ENCODE data around the gene MYO1B. TPM values are rescaled to one million over a fixed set of nuclear protein-coding genes. Genes with fewer than 3 reads are reported as not detected.

The MYO1B gene
- polyA plus RNA-seq, 6 donors from 2014 or later: 4.6 to 25.4 (median 13.1) TPM

DNA sequence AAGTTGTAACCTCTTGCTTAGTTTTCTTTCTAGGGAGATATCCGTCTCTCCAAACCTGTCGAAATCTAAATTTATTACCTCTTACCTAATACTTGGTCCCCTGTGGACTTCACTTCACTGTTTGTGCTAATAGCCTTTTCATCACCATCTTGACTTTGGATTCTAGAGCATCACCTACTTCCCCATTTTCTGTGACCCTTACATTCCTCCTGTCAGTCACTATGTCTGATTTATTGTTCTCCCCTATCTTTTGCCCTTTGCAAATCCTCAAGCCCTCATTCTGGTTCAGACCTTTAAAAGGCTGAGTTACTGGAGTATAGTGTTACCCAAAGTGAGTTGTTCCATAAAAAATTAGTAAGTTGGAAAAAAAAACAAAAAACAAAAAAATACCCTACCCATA, 7.5 kb downstream of the MYO1B start:
- ATAC-seq (ENCODE audit: low read depth in 2 of 2): no peak
- Mint-ChIP-seq H3K36me3 (no peaks in the 10 kb centered on the region), H3K4me3 (no peak overlapping the region), H3K27ac (no peak overlapping the region), H3K27me3 (no peaks in the 10 kb centered on the region), H3K9me3 (no peaks in the 10 kb centered on the region), H3K4me1 (peaks cover 11 to 34% (median 27%) of the 10 kb centered on the region in 3 donors)
- no peak for DNase-seq

GRCh38 chr2:191253476-191253875, 8.3 kb downstream of the MYO1B start:
- no peaks in the 10 kb centered on the region for H3K36me3 Mint-ChIP-seq
- ATAC-seq (ENCODE audit: low read depth in 2 of 2) (no peak), DNase-seq (no peak)
- no peaks in the 10 kb centered on the region for H3K9me3 Mint-ChIP-seq
- H3K27ac Mint-ChIP-seq: peak overlapping the region in 2 of 6 donors; percentile 49 to 82
- H3K4me3 Mint-ChIP-seq: no peak overlapping the region
- H3K4me1 Mint-ChIP-seq: peaks cover 11 to 29% (median 26%) of the 10 kb centered on the region in 3 donors
- no peaks in the 10 kb centered on the region for H3K27me3 Mint-ChIP-seq

DNA sequence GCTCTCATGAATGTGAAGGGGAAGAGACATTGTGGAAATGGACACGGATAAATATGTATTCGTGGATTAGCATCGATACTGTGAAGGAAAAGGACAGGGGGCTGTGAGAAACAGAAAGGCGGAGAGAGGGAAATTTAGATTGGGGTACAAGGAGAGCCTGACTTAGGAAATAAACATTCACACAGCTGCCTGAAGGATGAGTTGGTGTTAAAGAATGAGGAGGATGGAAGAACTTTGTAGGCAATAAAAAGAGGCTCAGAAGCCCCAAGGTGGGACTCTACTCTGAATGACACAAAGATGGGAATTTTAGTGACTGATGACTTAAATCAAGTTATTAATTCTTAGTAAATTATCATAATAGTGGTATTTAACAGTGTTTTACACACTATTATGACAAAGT, 10.1 kb downstream of the MYO1B start:
- H3K4me1 Mint-ChIP-seq: peaks cover 11 to 24% (median 19%) of the 10 kb centered on the region in 3 donors
- H3K4me3 Mint-ChIP-seq: no peak overlapping the region
- no peaks in the 10 kb centered on the region for H3K36me3 Mint-ChIP-seq
- no peaks in the 10 kb centered on the region for H3K9me3 Mint-ChIP-seq
- H3K27ac Mint-ChIP-seq: no peak overlapping the region
- DNase-seq (no peak), ATAC-seq (ENCODE audit: low read depth in 2 of 2) (no peak)
- no peaks in the 10 kb centered on the region for H3K27me3 Mint-ChIP-seq

GRCh38 chr2:191255756-191256312, 10.6 kb downstream of the MYO1B start:
- DNase-seq (no peak), ATAC-seq (ENCODE audit: low read depth in 2 of 2) (no peak)
- Mint-ChIP-seq H3K36me3 (no peaks in the 10 kb centered on the region), H3K4me3 (no peak overlapping the region), H3K27me3 (no peaks in the 10 kb centered on the region), H3K27ac (no peak overlapping the region), H3K4me1 (peaks cover 11 to 24% (median 15%) of the 10 kb centered on the region in 3 donors), H3K9me3 (no peaks in the 10 kb centered on the region)

DNA sequence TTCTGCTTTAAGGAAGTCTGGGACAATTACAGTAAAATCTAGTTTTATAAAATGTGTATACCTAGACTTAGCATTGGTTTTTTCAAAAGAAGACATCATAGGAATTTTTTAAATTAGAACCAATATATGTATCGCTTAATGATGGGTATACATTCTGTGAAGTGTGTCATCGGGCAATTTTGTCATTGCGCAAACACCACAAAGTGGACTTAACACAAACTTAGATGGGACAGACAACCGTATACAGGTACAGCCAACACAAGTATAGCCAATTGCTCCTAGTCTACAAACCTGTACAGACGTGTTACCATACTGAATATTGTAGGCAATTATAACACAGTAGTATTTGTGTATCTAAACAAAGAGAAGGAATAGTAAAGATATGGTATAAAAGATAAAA, 12.7 kb downstream of the MYO1B start:
- peak overlapping the region in 1 of 6 donors; percentile 53 for H3K27ac Mint-ChIP-seq
- H3K4me3 Mint-ChIP-seq: no peak overlapping the region
- ATAC-seq (ENCODE audit: low read depth in 2 of 2) (no peak), DNase-seq (no peak)
- no peaks in the 10 kb centered on the region for H3K36me3 Mint-ChIP-seq
- H3K9me3 Mint-ChIP-seq: no peaks in the 10 kb centered on the region
- H3K27me3 Mint-ChIP-seq: no peaks in the 10 kb centered on the region
- H3K4me1 Mint-ChIP-seq: peaks cover 4 to 21% (median 9%) of the 10 kb centered on the region in 3 donors

DNA sequence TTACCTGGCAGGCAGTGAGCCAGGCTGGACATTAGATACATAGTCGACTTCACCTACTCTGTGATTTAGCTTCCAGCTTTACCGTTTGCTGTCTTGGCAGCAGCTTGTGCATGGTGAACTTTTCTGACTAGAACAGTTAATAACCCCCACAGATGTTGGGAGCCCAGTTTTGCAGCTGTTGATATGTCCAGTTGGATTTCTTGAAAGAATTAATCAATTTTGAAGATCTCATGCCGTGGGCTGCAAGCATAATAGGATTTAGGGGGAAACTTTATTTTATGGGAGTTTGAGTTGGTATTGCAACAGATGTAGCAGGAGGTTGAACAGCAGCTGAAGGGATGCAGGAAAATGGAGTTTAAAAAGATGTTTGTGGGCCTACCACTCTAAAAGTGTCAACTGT, 13.8 kb downstream of the MYO1B start:
- no peak for DNase-seq
- no peak for ATAC-seq (ENCODE audit: low read depth in 2 of 2)
- Mint-ChIP-seq H3K36me3 (no peaks in the 10 kb centered on the region), H3K9me3 (no peaks in the 10 kb centered on the region), H3K4me1 (peaks cover 4 to 19% (median 16%) of the 10 kb centered on the region in 3 donors), H3K4me3 (no peak overlapping the region), H3K27ac (peak overlapping the region in 1 of 6 donors; percentile 1), H3K27me3 (no peaks in the 10 kb centered on the region)

DNA sequence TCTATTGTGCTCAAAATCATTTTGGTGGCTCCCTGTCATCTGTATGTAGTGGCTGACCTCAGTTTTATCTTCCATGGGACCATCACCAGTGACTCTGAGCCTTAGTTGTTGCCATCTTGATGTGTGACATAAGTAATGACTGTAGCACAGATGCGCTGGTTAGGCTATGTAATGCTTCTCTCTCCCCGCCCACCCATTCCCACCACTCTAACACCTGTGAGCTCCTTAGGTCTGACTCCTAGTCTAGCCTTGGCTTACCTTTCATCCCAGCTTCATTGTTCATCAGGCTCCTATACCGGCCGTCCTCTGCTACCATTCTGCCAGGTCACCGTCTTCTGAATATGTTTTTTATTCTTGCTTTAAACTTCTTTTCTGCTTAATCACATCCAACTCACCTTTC, 17.2 kb downstream of the MYO1B start:
- Mint-ChIP-seq H3K4me1 (peaks cover 0 to 14% (median 13%) of the 10 kb centered on the region in 3 donors), H3K9me3 (no peaks in the 10 kb centered on the region), H3K4me3 (no peak overlapping the region), H3K27me3 (no peaks in the 10 kb centered on the region), H3K36me3 (no peaks in the 10 kb centered on the region), H3K27ac (peak overlapping the region in 1 of 6 donors; percentile 49)
- ATAC-seq (ENCODE audit: low read depth in 2 of 2) (no peak), DNase-seq (no peak)

DNA sequence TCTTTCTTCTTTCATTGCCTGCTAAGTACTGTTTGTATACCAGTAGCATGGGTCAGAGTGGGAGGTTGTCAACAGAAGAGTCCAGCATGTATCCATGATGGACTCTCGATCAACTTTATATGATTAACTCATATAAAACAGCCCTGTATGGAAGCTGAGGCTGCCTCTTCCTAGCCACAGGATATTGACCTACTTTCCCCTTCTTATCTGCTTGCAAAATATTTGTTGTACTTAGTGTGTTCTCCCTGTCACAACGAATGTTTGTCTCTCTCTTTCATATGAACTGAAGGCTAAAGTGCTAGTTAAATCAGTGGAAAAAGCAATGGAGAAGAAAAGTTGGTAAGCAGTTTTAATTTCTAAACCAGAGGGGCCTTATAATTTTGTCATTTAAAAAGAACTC, 17.8 kb downstream of the MYO1B start:
- Mint-ChIP-seq H3K4me1 (peaks cover 0 to 14% (median 13%) of the 10 kb centered on the region in 3 donors), H3K9me3 (no peaks in the 10 kb centered on the region), H3K4me3 (no peak overlapping the region), H3K36me3 (no peaks in the 10 kb centered on the region), H3K27me3 (no peaks in the 10 kb centered on the region), H3K27ac (peak overlapping the region in 3 of 6 donors; percentile 16 to 70 (median 40))
- ATAC-seq (ENCODE audit: low read depth in 2 of 2): no peak
- DNase-seq: no peak

DNA sequence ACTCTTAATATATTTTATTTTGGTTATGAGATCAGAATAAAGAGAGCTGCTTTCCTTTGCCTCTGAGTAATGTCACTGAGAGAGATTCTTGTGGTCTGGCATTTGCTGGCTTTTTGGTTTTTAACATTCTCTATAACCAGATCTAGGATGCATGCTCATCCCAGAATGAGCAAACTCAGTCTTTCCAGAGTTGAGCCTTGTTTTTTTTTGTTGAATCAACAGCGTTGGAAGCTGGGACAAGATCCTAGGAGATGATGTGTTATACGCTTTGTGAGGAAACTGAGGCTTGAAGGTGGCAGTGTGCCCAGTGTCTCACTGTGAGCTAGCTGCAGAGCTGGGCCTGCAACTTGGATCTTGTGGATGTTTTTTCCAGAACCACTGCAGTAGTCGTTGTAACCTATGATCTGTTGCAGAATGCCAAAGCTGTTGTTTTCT, 19.5 kb downstream of the MYO1B start:
- no peak overlapping the region for H3K4me3 Mint-ChIP-seq

GRCh38 chr2:191265311-191266170, 20.3 kb downstream of the MYO1B start:
- no peak for DNase-seq
- H3K4me3 Mint-ChIP-seq: no peak overlapping the region
- no peak for ATAC-seq (ENCODE audit: low read depth in 2 of 2)
- no peaks in the 10 kb centered on the region for H3K36me3 Mint-ChIP-seq
- H3K27ac Mint-ChIP-seq: peak overlapping the region in 1 of 6 donors; percentile 79
- no peaks in the 10 kb centered on the region for H3K9me3 Mint-ChIP-seq
- no peaks in the 10 kb centered on the region for H3K27me3 Mint-ChIP-seq
- H3K4me1 Mint-ChIP-seq: peaks cover 1 to 26% (median 14%) of the 10 kb centered on the region in 3 donors

More for the DNA sequence above, 19.5 kb downstream of the MYO1B start:
- Mint-ChIP-seq H3K4me1 (peaks cover 0 to 22% (median 14%) of the 10 kb centered on the region in 3 donors), H3K27ac (no peak overlapping the region), H3K27me3 (no peaks in the 10 kb centered on the region), H3K36me3 (no peaks in the 10 kb centered on the region), H3K9me3 (no peaks in the 10 kb centered on the region)
- ATAC-seq (ENCODE audit: low read depth in 2 of 2): no peak
- no peak for DNase-seq

- Mint-ChIP-seq H3K4me3 (no peak overlapping the region), H3K36me3 (no peaks in the 10 kb centered on the region), H3K9me3 (no peaks in the 10 kb centered on the region), H3K4me1 (peaks cover 8 to 33% (median 21%) of the 10 kb centered on the region in 3 donors), H3K27ac (peak overlapping the region in 1 of 6 donors; percentile 79), H3K27me3 (no peaks in the 10 kb centered on the region)
- DNase-seq (no peak), ATAC-seq (ENCODE audit: low read depth in 2 of 2) (no peak)
Observed at GRCh38 chr2:191266201-191266600, 21.0 kb downstream of the MYO1B start.

DNA sequence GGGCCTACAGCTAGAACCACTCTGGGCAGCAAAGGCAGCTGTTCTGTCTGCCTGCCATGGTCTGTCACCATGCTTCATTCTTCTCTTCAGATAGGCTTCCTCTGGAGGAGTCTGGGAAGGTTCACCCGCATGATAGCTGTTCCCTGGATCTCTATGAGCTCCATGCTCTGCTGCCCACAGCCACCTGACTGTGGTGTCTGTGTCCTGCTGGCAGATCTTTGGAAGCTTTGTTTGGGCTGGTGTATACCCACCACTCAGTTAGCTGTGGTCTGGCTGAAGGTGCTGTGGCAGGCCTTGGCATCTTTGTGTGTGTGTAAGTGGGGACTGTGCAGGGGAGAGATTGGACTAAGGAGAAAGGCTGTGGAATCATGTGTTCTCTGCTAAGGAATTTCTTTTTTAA, 23.4 kb downstream of the MYO1B start:
- H3K4me1 Mint-ChIP-seq: peaks cover 24 to 54% (median 31%) of the 10 kb centered on the region in 3 donors
- no peak overlapping the region for H3K4me3 Mint-ChIP-seq
- no peak for ATAC-seq (ENCODE audit: low read depth in 2 of 2)
- no peaks in the 10 kb centered on the region for H3K9me3 Mint-ChIP-seq
- no peak for DNase-seq
- H3K27ac Mint-ChIP-seq: peak overlapping the region in 1 of 6 donors; percentile 94
- no peaks in the 10 kb centered on the region for H3K36me3 Mint-ChIP-seq
- H3K27me3 Mint-ChIP-seq: no peaks in the 10 kb centered on the region

- Mint-ChIP-seq H3K36me3 (no peaks in the 10 kb centered on the region), H3K27me3 (no peaks in the 10 kb centered on the region), H3K4me3 (peak overlapping the region in 4 of 8 donors; percentile 2 to 62 (median 11)), H3K4me1 (peaks cover 35 to 73% (median 45%) of the 10 kb centered on the region in 3 donors), H3K9me3 (no peaks in the 10 kb centered on the region), H3K27ac (peak overlapping the region in 2 of 6 donors; percentile 85 to 91)
- DNase-seq (no peak), ATAC-seq (ENCODE audit: low read depth in 2 of 2) (peak in 1 of 2 donors; percentile 15)
Observed at GRCh38 chr2:191270306-191271161, 25.3 kb downstream of the MYO1B start.
